GM18520 (cell line): ENCODE measurements around the gene KRT84.

Source experiments
- ATAC-seq: cut with Tn5 transposase; IDR thresholded peaks from one replicate; pipeline ENCODE4 v1.9.1; 2021; ENCODE audit not compliant: unreplicated experiment

The KRT84 gene

DNA sequence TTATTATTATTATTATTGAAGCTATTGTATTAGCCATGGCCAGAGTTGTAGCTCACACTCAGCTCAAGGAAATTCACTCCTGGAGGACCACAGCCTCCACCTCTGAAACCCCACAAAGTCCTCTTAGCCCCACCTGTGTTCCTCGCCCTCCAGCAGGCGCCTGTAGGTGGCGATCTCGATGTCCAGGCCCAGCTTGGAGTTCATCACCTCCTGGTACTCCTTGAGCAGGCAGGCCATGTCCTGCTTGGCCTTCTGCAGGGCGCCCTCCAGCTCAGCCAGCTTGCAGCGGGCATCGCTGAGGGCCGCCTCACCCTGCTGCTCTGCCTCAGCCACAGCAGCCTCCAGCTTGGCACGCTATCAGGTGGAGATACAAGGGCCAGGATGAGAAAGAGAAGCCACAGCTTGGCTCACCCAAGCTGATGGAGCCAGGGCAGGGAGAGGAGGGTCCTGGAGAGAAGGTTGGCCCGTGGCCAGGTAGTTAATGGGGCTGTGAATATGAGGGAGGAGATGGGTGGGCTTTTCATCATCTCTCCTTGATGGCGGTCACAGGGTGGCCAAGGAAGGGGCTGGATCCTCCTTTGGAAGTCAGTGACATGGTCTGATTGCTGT lies 23.2 kb downstream of the KRT84 start:
- ATAC-seq = no peak

- no peak for ATAC-seq
Observed at GRCh38 chr12:52361553-52361952, 23.9 kb downstream of the KRT84 start.

DNA sequence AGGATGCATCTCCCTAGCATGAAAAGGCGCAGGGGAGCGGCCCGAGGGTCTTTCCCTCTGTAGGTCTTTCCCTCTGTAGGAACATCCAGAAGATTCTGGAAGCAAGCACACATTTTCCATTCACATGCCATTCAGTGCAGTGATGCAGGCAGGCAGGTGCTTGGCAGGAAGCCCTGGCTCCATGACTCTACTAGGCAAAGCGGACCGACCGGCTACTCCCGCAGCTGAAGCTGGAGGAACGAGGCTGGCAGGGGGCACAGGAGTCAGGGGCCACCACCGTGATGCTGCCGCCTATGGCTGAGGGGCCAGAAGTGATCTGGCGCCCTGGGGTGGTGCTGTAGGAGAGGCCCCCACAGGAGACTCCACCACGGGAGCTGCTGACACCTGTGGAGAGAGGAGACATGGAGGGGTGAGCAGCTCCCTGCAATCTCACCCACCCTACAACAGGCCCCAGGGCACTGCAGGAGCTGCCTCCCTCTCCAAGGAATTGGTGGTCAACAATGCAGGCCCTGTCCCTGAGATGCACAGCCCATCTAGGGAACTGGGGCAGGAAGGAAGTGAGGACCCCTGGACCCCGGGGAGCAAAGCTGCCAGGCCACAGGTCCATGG lies 24.7 kb downstream of the KRT84 start:
- ATAC-seq = no peak

GRCh38 chr12:52360106-52360662 lies 25.3 kb downstream of the KRT84 start:
- ATAC-seq = no peak

- no peak for ATAC-seq
Observed at GRCh38 chr12:52359621-52360061, 25.8 kb downstream of the KRT84 start.

DNA sequence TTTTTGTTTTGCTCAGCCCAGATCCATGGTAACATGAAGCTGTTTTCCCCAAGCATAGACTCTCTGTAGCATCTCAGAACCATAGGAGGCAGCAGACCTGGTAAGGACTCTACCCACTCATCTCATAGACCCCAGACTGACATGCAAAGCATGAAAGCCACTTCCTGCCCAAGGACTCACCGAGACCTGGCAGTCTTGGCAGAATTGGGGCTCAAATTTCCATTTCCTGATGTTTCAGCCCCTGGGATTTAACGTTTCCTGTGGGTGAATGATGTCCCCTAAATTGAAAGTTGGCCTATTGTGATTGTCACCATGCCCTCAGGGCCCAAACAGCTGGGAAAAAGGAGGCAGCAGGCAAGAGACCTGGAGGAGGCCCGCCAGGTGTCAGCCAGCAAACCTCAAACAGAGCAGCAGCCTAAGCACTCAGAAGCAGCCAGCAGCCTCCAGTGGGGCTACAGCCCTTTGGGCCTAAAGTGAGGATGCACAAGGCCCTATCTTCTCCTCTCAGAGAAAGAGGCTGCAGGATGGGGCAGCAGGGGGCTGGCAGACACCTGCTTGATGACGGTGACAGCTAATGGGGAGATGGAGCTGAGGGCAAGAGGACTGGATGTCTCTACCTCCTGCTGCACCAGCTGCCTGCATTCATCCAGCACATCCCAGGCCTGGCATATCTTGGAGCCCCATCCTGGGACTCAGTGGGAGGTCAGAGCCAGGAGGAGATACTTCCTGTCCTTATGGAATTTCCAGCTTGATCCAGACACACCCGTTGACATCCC lies 26.7 kb downstream of the KRT84 start:
- ATAC-seq = peak; percentile 88

DNA sequence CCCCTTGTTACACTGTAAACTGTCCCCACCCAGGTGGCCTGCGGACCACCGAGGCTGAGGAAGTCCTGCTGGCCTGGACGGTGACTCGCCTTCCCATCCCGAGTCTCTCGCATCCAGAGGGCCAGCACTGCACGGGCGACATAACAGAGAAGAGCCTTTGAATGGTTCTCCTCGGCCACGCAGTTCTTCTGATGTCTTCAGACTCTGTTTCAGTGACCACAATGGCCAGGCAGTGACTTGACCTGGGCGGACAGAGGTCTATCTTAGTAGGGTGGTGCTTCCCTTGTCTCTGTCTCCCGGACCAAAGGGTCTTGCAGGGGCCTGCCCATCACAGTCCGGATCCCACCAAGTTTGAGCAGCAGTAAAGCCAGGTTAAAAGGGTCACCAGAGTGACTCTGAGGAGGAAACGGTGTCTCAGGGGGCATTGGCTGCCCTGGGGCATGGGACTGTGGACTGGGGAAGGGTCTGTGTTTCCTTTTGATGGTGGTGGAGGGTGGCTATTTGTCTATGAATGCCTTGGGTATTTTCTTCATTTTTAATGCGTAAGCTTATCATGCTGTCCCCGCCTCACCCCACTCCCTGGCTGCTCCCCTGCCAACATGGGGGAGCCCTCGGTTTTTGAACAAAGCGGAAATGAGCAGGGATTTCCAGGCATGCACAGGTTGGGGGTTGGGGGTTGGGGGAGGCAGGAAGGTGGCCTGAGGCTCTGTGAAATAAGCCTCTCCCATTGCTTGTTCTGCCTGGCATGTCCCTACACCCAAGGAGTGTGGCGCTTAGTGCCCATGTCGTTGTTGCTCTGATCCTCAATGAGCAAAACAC lies 28.5 kb downstream of the KRT84 start:
- ATAC-seq = no peak

DNA sequence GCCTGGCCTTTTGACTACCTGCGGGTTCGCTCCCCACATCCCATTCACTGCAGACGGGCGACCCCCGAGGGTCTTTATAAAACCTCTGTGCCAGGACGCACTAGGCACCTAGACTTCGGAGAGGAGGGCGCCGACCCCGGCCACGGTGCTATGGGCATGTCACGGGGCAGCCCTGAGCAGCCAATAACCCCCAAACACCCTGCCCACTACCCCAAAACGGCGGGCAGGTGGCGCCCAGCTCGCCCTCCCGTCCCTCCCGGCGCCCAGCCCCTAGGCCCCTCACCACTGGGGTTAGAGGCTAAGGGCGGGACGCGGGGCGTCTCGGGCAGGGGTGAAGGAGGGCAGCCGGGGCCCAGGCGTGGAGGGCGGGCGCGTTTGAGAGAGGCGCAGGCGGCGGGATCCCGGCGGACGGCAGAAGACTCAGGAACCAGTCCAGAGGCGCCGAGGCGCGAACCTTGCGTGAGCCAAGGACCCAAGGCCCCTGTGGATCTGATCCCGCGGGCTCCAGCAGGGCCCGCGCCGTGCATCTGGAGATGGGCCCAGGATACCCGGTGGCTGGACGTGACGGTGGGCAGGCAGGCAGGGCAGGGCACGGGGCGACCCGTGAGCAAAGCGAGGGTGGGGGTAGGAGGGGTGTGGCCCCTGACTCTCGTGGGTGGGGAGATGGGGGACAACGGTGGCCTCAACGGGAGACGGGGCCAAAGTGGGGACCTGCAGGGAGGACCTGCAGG lies 29.3 kb downstream of the KRT84 start:
- no peak for ATAC-seq

GRCh38 chr12:52355176-52355575 lies 30.3 kb downstream of the KRT84 start:
- no peak for ATAC-seq

GRCh38 chr12:52354200-52354599 lies 31.3 kb downstream of the KRT84 start:
- ATAC-seq = no peak

- ATAC-seq = no peak
Observed at GRCh38 chr12:52353766-52354165, 31.7 kb downstream of the KRT84 start.

DNA sequence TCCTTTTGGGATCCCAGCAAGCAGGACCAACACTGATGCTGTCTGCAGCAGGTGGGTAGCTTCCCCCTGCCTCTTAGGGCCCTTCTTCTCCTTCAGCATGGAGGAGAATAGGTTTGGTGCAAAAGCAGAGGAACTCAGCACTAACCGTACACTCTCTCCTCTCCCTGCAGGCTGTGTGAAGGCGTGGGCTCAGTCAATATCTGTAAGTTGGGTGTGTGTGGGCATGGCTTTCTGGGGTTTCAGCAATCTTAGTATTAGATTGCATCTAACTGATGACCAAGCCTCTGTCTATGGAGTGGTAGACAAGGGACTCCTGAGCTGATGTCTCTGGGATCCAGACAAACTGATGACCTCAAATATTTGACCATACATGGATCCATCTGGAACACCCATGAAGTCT lies 32.5 kb downstream of the KRT84 start:
- no peak for ATAC-seq

DNA sequence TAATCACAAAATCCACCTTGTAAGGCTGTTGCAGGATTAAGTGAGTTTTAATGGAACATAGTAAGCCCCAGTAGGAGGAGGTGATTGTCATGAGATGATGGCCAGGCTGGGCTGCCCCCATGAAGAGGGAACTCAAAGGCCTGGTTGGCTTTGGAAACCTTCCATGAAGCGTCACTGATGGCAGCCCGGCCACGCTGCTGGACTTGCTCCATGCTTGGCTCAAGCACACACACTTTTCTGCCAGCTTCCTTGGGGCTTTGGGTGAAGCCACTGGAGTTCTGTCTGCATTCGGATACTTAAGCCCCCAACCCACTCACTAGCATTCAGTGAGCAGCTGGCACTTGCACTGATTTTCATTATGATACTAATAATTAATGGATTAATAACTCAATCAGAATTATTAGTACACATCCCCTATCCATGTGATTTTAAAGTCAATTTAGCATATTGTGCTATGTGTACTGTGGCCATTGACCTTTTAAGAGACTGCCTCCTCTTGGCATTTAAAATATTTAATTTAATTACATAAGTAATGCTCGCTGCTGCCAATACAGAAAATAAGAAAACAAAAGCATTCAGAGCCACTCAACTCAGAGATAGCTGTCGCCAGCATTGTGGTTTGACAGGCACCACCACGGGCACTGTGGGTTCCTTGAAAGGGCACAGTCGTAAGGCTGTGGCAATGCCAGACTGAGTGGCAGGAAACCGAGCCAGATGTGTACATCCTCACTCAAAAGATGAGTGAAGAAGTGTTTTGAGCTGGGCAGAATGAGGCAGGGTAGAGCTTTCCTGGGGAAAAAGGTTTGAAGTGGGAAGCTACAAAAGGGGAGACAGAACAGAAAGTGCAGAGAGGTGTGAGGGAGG lies 34.0 kb downstream of the KRT84 start:
- ATAC-seq = no peak

DNA sequence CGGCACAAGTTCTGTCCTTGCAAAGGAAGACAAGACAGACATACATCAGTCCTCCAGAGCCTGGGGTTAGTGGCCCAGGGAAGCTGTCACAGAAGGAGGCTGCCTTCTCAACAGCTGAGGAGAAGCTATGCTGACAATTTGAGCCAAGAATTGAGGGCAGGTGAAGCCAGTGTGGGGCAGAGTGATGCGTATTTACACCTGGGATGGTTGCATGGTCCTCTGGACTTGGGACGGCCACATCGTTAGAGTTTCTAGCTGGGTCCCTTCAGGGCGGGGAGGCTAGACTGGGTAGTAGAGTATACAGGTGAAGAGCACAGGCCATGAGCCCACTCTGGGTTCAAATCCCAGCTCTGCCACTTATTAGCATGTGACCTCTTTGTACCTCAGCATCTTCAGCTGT lies 34.7 kb downstream of the KRT84 start:
- no peak for ATAC-seq

- no peak for ATAC-seq
Observed at GRCh38 chr12:52350021-52350620, 35.3 kb downstream of the KRT84 start.

DNA sequence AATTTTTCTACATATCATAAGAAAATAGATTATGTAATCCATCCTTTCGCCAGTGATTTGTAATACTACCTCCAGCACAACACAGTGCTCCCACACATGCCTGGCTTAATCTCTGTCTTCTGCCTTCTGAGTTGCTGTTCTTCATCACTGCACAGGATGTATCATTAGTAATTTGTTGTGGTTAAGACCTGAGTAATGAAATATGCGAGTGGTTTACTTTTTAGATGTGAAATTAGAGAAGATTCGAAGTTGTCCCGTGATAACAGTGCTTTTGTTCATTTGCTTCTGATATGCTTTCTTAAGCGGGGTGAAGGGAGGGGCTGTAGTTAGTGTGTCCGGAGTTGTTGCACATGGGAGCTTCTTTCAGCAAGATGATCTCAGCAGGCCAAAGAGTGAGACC lies 36.3 kb downstream of the KRT84 start:
- no peak for ATAC-seq

- ATAC-seq = no peak
Observed at GRCh38 chr12:52347551-52348510, 37.6 kb downstream of the KRT84 start.

- ATAC-seq = no peak
Observed at GRCh38 chr12:52347016-52347415, 38.4 kb downstream of the KRT84 start.
